ENCODE measurements around the gene PSTK. TPM values are rescaled to one million over a fixed set of nuclear protein-coding genes. Genes with fewer than 3 reads are reported as not detected.
A peak's percentile ranks its signal among the peaks of the same experiment; 100 is the strongest.

Gene PSTK
- total RNA-seq, 6 experiments from 2014 or later: 3.0 to 6.9 (median 4.0) TPM

DNA sequence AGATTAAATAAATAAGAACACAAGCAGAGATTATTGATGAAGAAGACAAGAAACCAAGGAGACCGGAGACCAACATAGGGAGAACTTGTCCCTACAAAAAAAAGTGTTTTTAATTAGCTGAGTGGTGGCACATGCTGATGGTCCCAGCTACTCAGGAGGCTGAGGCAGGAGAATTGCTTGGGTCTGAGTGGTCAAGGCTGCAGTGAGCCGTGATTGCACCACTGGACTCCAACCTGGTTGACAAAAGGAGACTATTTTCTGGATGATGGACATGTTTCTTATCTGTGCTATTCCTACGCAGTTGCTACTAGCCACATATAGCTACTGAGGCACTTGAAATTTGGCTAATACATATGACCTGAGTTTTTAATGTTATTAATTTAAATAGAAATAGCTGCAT lies 18.7 kb downstream of the PSTK start:
- Histone ChIP-seq H3K36me3 (peaks cover 0 to 21% (median 6%) of the 10 kb centered on the region in 4 donors), H3K9me3 (no peaks in the 10 kb centered on the region), H3K4me3 (no peak overlapping the region), H3K27ac (peak overlapping the region in 1 of 3 donors; percentile 1), H3K27me3 (no peaks in the 10 kb centered on the region), H3K4me1 (peaks cover 0 to 24% (median 11%) of the 10 kb centered on the region in 4 donors)
- intact Hi-C loops (cut with DNase I): no loop called here
- DNase-seq: no peak
- 55% methylated on average over 3 of the region's 3 CpGs for WGBS (ENCODE audit: insufficient coverage, low coverage, low lambda C conversion rate, missing lambda C conversion rate)
- TF ChIP-seq, protein P1, sequence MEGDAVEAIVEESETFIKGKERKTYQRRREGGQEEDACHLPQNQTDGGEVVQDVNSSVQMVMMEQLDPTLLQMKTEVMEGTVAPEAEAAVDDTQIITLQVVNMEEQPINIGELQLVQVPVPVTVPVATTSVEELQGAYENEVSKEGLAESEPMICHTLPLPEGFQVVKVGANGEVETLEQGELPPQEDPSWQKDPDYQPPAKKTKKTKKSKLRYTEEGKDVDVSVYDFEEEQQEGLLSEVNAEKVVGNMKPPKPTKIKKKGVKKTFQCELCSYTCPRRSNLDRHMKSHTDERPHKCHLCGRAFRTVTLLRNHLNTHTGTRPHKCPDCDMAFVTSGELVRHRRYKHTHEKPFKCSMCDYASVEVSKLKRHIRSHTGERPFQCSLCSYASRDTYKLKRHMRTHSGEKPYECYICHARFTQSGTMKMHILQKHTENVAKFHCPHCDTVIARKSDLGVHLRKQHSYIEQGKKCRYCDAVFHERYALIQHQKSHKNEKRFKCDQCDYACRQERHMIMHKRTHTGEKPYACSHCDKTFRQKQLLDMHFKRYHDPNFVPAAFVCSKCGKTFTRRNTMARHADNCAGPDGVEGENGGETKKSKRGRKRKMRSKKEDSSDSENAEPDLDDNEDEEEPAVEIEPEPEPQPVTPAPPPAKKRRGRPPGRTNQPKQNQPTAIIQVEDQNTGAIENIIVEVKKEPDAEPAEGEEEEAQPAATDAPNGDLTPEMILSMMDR (IDR thresholded peaks at IDR 0.05): no peak
- TF ChIP-seq POLR2A (IDR thresholded peaks at IDR 0.05): no peak
- ATAC-seq: peak in 3 of 4 donors; percentile 24 to 56 (median 32)

DNA sequence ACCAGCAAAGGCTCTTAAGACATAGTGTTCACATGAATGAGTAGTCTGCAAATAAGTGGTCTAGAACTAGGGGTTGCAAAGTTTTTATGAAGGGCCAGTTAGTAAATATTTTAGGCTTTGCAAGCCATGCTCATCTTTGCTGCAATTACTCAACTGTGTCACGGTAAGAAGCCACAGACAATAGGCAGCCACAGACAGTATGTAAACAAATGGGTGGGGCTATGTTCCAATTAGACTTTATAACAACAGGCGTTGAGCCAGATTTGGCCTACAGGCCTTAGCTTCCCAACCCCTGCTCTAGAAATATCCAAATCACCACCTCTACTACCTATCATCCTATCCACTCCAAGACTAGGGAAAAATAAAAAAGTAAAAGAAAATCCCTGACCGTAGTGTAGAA lies 19.1 kb downstream of the PSTK start:
- peaks cover 0 to 28% (median 11%) of the 10 kb centered on the region in 4 donors for H3K4me1 ChIP-seq
- H3K4me3 ChIP-seq: no peak overlapping the region
- no peak for DNase-seq
- intact Hi-C loops (cut with DNase I): no loop called here
- 35% methylated on average over 3 of the region's 3 CpGs for WGBS (ENCODE audit: insufficient coverage, low coverage, low lambda C conversion rate, missing lambda C conversion rate)
- no peaks in the 10 kb centered on the region for H3K9me3 ChIP-seq
- peak overlapping the region in 1 of 3 donors; percentile 1 for H3K27ac ChIP-seq
- TF ChIP-seq, protein P1 (IDR thresholded peaks at IDR 0.05): no peak
- no peak for TF ChIP-seq POLR2A (IDR thresholded peaks at IDR 0.05)
- no peaks in the 10 kb centered on the region for H3K27me3 ChIP-seq
- H3K36me3 ChIP-seq: peaks cover 0 to 17% (median 5%) of the 10 kb centered on the region in 4 donors
- ATAC-seq: peak; percentile 86 to 95 (median 90)

DNA sequence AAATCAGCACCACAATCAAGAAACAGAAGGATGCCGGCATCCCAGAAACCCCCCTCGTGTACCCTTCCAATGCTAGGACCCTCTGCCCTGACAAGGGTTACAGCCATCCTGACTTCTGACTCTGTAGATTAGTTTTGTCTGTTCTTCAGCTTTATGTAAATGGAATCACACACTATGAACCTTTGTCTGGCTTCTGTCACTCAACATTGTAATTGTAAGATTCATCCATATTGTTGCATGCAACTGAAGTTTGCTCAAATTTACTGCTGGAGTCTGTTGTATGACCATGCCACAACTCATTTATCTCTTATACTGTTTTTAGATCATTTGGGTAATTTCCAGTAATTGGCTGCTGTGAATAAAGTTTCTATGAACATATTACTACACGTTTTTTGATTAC lies 20.0 kb downstream of the PSTK start:
- Histone ChIP-seq H3K27me3 (no peaks in the 10 kb centered on the region), H3K9me3 (no peaks in the 10 kb centered on the region), H3K27ac (no peak overlapping the region), H3K36me3 (peaks cover 0 to 9% (median under 1%) of the 10 kb centered on the region in 4 donors), H3K4me1 (peaks cover 0 to 34% (median 14%) of the 10 kb centered on the region in 4 donors), H3K4me3 (no peak overlapping the region)
- 82% methylated on average over 3 of the region's 3 CpGs for WGBS (ENCODE audit: insufficient coverage, low coverage, low lambda C conversion rate, missing lambda C conversion rate)
- ATAC-seq (no peak), DNase-seq (no peak)
- intact Hi-C loops (cut with DNase I): no loop called here
- no peak for TF ChIP-seq POLR2A (IDR thresholded peaks at IDR 0.05)
- TF ChIP-seq, protein P1 (IDR thresholded peaks at IDR 0.05): no peak

DNA sequence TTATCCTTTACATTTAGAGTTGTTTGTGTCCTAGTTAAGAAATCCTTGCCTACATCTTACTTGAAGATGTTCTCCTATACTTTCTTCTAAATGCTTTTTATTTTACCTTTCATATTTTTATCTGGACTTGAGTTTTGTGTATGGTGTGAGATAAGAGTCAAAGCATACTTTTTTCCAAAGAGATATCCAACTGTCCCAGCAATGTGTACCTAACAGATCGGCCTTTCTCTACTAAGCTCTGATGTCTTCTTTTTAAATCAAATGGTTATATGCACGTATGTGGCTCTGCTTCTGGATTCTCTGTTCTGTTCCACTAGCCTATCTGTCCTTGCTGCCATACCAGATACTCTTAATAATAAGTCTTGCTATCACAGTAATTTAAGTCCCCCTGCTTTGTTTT lies 21.2 kb downstream of the PSTK start:
- Histone ChIP-seq H3K4me3 (no peak overlapping the region), H3K9me3 (no peaks in the 10 kb centered on the region), H3K36me3 (no peaks in the 10 kb centered on the region), H3K27ac (no peak overlapping the region), H3K27me3 (no peaks in the 10 kb centered on the region), H3K4me1 (peaks cover 0 to 45% (median 14%) of the 10 kb centered on the region in 4 donors)
- 100% methylated on average over 2 of the region's 2 CpGs for WGBS (ENCODE audit: insufficient coverage, low coverage, low lambda C conversion rate, missing lambda C conversion rate)
- no peak for DNase-seq
- intact Hi-C loops (cut with DNase I): no loop called here
- TF ChIP-seq, protein P1 (IDR thresholded peaks at IDR 0.05): no peak
- TF ChIP-seq POLR2A (IDR thresholded peaks at IDR 0.05): no peak
- no peak for ATAC-seq

DNA sequence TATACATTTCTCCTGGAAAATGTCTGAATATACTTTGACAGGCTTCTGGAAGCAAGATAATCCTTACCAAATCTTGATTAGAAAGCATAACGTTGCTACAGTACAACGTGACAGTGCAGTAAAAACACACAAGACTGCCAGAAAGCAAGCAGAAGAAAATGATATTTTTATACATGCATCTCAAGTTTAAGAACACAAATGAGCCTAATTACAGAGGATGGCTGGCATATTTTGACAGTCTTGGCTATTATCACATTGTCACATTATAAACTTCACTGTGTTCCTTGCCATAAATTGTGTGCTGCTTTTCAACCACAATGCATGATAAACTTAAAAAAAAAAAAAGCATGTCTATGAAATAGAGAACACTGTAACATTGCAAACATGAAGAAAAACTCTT lies 24.1 kb downstream of the PSTK start:
- H3K4me3 ChIP-seq: no peak overlapping the region
- H3K27me3 ChIP-seq: no peaks in the 10 kb centered on the region
- ATAC-seq (no peak), DNase-seq (no peak)
- intact Hi-C loops (cut with DNase I): no loop called here
- WGBS (ENCODE audit: insufficient coverage, low coverage, low lambda C conversion rate, missing lambda C conversion rate): 33% methylated on average over 2 of the region's 2 CpGs
- H3K4me1 ChIP-seq: peaks cover 0 to 43% (median 9%) of the 10 kb centered on the region in 4 donors
- no peaks in the 10 kb centered on the region for H3K36me3 ChIP-seq
- TF ChIP-seq, protein P1 (IDR thresholded peaks at IDR 0.05): no peak
- TF ChIP-seq POLR2A (IDR thresholded peaks at IDR 0.05): no peak
- H3K27ac ChIP-seq: no peak overlapping the region
- H3K9me3 ChIP-seq: no peaks in the 10 kb centered on the region

All from right lobe of liver (tissue), 6 donors.